ENCODE data around the gene PTPN1. TPM values are rescaled to one million over a fixed set of nuclear protein-coding genes. Genes with fewer than 3 reads are reported as not detected.

Gene PTPN1
- total and polyA plus RNA-seq, 4 donors = 5.8 to 10.6 (median 9.7) TPM

GRCh38 chr20:50533061-50533460 is 22.9 kb downstream of the PTPN1 start:
- Histone ChIP-seq H3K27ac (ENCODE audit: low read depth in 1 of 2, low read length in 2 of 2) (no peak overlapping the region), H3K27me3 (ENCODE audit: control insufficient read depth in 4 of 4, insufficient read depth in 4 of 4, low read length in 3 of 4) (no peaks in the 10 kb centered on the region), H3K9me3 (ENCODE audit: control insufficient read depth in 4 of 4, low read length in 3 of 4) (no peaks in the 10 kb centered on the region), H3K36me3 (ENCODE audit: control insufficient read depth in 4 of 4, insufficient read depth in 3 of 4, low read depth in 1 of 4, low read length in 3 of 4) (no peaks in the 10 kb centered on the region), H3K4me1 (ENCODE audit: control insufficient read depth in 4 of 4, insufficient read depth in 4 of 4, low read length in 3 of 4) (peaks cover 0 to 2% (median 0%) of the 10 kb centered on the region in 4 donors), H3K4me3 (ENCODE audit: low read depth in 1 of 3, low read length in 3 of 3) (no peak overlapping the region), H3K9ac (ENCODE audit: low read depth in 1 of 2, low read length in 2 of 2) (no peak overlapping the region)
- 91% methylated on average over 3 of the region's 3 CpGs for WGBS
- TF ChIP-seq RAD21 (IDR thresholded peaks at IDR 0.05) (no peak), SP1 (IDR thresholded peaks at IDR 0.05) (no peak), TAF1 (conservative IDR thresholded peaks at IDR 0.05) (no peak), JUND (IDR thresholded peaks at IDR 0.05) (no peak), HNF4G (IDR thresholded peaks at IDR 0.05) (no peak), ZBTB33 (IDR thresholded peaks at IDR 0.05) (no peak), FOXA1 (IDR thresholded peaks at IDR 0.05) (no peak), RXRA (IDR thresholded peaks at IDR 0.05) (no peak), NR2F2 (IDR thresholded peaks at IDR 0.05) (no peak), YY1 (IDR thresholded peaks at IDR 0.05) (no peak), GABPA (IDR thresholded peaks at IDR 0.05 in 1 of 2, conservative IDR thresholded peaks at IDR 0.05 in 1 of 2) (no peak), REST (IDR thresholded peaks at IDR 0.05) (no peak), EGR1 (IDR thresholded peaks at IDR 0.05; ENCODE audit: low read depth in 2 of 2) (no peak), CTCF (IDR thresholded peaks at IDR 0.05; ENCODE audit: low read depth, low read length, missing input control) (no peak), FOXA2 (IDR thresholded peaks at IDR 0.05) (no peak), HNF4A (conservative IDR thresholded peaks at IDR 0.05) (no peak)
- TF ChIP-seq, protein P1, sequence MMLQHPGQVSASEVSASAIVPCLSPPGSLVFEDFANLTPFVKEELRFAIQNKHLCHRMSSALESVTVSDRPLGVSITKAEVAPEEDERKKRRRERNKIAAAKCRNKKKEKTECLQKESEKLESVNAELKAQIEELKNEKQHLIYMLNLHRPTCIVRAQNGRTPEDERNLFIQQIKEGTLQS (IDR thresholded peaks at IDR 0.05) = no peak
- TF ChIP-seq, protein P2, sequence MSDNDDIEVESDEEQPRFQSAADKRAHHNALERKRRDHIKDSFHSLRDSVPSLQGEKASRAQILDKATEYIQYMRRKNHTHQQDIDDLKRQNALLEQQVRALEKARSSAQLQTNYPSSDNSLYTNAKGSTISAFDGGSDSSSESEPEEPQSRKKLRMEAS (IDR thresholded peaks at IDR 0.05) = no peak
- DNase-seq (ENCODE audit: low spot score) = no peak
